Adipocyte (in vitro differentiated cells): ENCODE results near the gene YWHAB.
"Not testable (repeated sequence)": the region's sequence is repeated elsewhere in the genome, so short reads cannot be mapped to it uniquely, and the experiment has no call there.

Experiments
- DNase-seq: peaks from one replicate; pipeline ENCODE4 v3.0.0-alpha.2; 2015; ENCODE audit warnings: low read depth
- H3K27me3 ChIP-seq: replicated peaks from 2 replicates; pipeline ENCODE4 v1.7.0; 2013; ENCODE audit warnings: mild to moderate bottlenecking, low read length, moderate library complexity; ENCODE audit not compliant: control insufficient read depth, insufficient read depth
- H3K36me3 ChIP-seq: 2 replicates; pipeline ENCODE4 v1.7.0; 2013; ENCODE audit warnings: low read length, mild to moderate bottlenecking, moderate library complexity; ENCODE audit not compliant: control insufficient read depth, insufficient read depth, severe bottlenecking
- H3K4me1 ChIP-seq: 2 replicates; pipeline ENCODE4 v1.7.0; 2013; ENCODE audit warnings: mild to moderate bottlenecking, low read length, moderate library complexity; ENCODE audit not compliant: control insufficient read depth, insufficient read depth
- H3K4me3 ChIP-seq: 2 replicates; pipeline ENCODE4 v1.7.0; 2013; ENCODE audit warnings: mild to moderate bottlenecking, low read length, moderate library complexity
- H3K9ac ChIP-seq: 2 replicates; pipeline ENCODE4 v1.7.0; 2013; ENCODE audit warnings: mild to moderate bottlenecking, low read length, moderate library complexity
- H3K9me3 ChIP-seq: 2 replicates; pipeline ENCODE4 v1.7.0; 2013; ENCODE audit warnings: mild to moderate bottlenecking, low read length, moderate library complexity; ENCODE audit not compliant: control insufficient read depth

The YWHAB gene

GRCh38 chr20:44882360-44882759 lies 3.1 kb upstream of the YWHAB start:
- DNase-seq, H3K36me3 ChIP-seq: not testable (repeated sequence)

GRCh38 chr20:44883214-44883902 lies 2.1 kb upstream of the YWHAB start:
- Histone ChIP-seq H3K9me3 (no peaks in the 10 kb centered on the region), H3K27me3 (no peaks in the 10 kb centered on the region), H3K36me3 (no peaks in the 10 kb centered on the region), H3K4me3 (no peak overlapping the region), H3K9ac (no peak overlapping the region), H3K4me1 (peaks cover 35% of the 10 kb centered on the region)
- no peak for DNase-seq

More at GRCh38 chr20:44882360-44882759, 3.1 kb upstream of the YWHAB start:
- H3K9ac ChIP-seq, H3K9me3 ChIP-seq, H3K27me3 ChIP-seq, H3K4me3 ChIP-seq: not testable (repeated sequence)
- H3K4me1 ChIP-seq = peaks cover 25% of the 10 kb centered on the region

DNA sequence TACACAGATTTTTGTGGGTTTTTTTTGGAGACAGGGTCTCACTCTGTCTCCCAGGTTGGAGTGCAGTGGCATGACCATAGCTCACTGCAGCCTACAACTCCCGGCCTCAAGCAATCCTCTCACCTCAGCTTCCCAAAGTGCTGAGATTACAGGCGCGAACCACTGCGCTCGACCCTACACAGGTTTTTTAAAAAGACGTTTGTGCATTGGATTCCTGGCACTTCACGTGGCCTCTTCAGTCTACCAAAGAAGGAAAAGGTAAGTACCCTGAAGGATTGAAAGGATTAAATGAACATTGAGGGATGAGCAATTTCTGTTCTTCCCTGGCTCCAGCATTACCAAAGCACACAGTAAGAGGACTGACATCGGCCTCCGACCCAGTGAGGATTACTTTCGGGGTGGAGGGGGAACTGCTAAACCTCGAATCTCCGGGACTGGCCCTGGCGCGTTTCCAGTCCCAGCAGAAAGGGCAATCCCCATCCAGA lies 556 bp upstream of the YWHAB start:
- H3K9me3 ChIP-seq = no peaks in the 10 kb centered on the region
- peak overlapping the region; percentile 86 for H3K4me3 ChIP-seq
- H3K36me3 ChIP-seq = no peaks in the 10 kb centered on the region
- no peak for DNase-seq
- H3K9ac ChIP-seq = peak overlapping the region; percentile 78
- H3K27me3 ChIP-seq = no peaks in the 10 kb centered on the region
- H3K4me1 ChIP-seq = peaks cover 50% of the 10 kb centered on the region

DNA sequence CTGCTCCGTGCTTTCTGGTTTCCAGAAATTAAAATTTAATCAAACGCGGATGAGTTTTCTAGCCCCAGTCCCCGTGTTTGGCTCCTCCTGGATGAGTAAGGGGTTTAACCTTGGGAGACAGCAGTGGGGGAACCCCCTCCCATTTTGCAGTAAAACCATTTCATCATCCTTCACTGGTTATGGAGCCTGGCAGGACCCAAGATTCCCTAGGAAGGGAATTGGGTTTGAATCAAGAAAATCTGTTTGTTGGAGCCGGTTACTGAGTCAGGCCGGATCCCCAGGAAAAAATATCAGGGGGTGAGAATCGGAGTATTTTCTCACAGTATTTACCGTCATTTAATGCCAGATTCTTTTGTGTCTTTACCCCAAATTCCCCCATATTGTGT lies 754 bp downstream of the YWHAB start:
- Histone ChIP-seq H3K9ac (peak overlapping the region; percentile 99), H3K4me1 (peaks cover 58% of the 10 kb centered on the region), H3K36me3 (no peaks in the 10 kb centered on the region), H3K9me3 (no peaks in the 10 kb centered on the region), H3K27me3 (no peaks in the 10 kb centered on the region), H3K4me3 (peak overlapping the region; percentile 99)
- DNase-seq = peak; percentile 50

DNA sequence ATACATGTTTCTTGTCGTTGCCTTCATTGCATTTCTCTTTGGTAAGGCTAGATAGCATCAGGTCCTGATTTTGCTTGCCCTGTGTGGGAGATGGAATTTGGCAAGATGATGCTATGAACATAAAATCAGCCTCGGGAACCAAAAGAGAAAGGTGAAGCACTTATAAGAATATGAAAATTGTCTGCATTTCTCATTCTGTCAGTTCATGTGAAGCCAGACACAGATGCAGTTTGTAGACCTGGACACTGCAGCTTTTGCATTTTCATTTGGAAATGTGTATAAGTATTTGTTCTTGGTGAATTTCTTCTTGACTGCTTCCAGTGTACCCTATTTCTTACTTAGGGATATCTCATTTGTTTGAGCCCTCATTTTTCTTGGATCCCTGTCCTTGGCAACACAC lies 1.3 kb downstream of the YWHAB start:
- H3K36me3 ChIP-seq = no peaks in the 10 kb centered on the region
- no peaks in the 10 kb centered on the region for H3K9me3 ChIP-seq
- H3K27me3 ChIP-seq = no peaks in the 10 kb centered on the region
- peak overlapping the region; percentile 99 for H3K9ac ChIP-seq
- DNase-seq = peak; percentile 37
- peaks cover 64% of the 10 kb centered on the region for H3K4me1 ChIP-seq
- peak overlapping the region; percentile 99 for H3K4me3 ChIP-seq

GRCh38 chr20:44887466-44887865 lies 2.0 kb downstream of the YWHAB start:
- Histone ChIP-seq H3K36me3 (no peaks in the 10 kb centered on the region), H3K27me3 (no peaks in the 10 kb centered on the region), H3K4me3 (peak overlapping the region; percentile 99), H3K4me1 (peaks cover 68% of the 10 kb centered on the region), H3K9me3 (no peaks in the 10 kb centered on the region), H3K9ac (peak overlapping the region; percentile 99)
- no peak for DNase-seq

DNA sequence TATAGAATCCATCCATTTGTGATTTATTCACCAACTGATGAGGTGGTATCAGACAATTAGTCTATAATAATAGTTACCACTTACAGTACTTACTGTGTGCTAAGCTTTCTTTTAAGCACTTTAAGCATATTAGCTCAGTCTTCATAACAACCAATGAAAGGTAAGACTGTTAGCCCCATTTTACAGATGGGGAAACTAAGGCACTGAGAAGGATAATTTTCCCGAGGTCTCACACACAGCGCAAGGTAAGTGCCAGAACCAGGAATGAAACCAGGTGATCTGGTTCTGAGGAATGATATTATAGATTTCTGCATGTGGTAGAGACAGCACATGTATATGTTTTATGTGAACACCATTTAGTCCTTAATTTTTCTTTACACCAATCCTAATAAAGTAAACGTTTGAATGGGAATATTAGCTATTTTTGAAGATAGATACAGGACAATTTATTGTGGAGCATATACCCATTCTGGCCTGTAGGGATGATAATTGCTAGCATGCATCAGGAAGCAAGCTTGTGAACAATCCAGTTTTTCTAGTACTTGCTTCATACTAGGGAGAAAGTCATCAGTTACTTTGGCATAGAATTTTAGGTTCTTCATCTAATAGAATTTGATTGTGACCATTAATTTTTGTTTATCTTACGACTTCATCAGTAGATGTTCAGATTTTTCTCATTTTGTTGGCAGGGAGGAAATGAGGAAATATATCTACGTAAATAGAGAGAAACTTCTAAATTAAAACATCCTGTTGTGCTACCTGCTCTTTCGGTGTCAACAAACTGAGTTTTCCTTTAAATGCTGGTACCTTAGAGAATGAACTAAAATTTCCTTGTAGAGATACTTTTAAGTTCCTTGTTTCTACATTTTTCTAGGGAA lies 3.0 kb downstream of the YWHAB start:
- DNase-seq = peak; percentile 42

DNA sequence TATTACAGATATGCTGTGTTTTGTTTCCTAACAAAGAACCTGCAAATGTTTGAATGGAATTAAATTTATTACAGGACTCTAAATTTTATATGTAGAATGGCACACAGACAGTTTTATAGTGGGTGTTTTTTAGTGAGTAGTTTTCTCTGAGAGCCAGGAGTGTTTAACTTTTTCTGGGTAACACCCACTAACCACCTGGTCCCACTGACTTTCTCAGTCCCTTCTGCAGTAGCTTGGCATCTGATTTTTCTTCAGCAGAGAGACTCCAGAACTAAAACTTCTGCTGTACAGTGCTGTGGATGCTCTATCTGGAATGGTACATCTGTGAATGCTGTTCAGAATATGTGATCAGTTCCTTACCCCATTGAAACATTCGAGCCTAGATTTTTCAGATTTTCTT lies 6.3 kb downstream of the YWHAB start:
- no peak for DNase-seq
- Histone ChIP-seq H3K9ac (no peak overlapping the region), H3K4me3 (no peak overlapping the region), H3K36me3 (peaks cover 7% of the 10 kb centered on the region), H3K9me3 (no peaks in the 10 kb centered on the region), H3K4me1 (peaks cover 66% of the 10 kb centered on the region), H3K27me3 (no peaks in the 10 kb centered on the region)

More for the DNA sequence above, 3.0 kb downstream of the YWHAB start:
- Histone ChIP-seq H3K9me3 (no peaks in the 10 kb centered on the region), H3K27me3 (no peaks in the 10 kb centered on the region), H3K9ac (peak overlapping the region; percentile 99), H3K4me3 (peak overlapping the region; percentile 99), H3K4me1 (peaks cover 71% of the 10 kb centered on the region), H3K36me3 (no peaks in the 10 kb centered on the region)

DNA sequence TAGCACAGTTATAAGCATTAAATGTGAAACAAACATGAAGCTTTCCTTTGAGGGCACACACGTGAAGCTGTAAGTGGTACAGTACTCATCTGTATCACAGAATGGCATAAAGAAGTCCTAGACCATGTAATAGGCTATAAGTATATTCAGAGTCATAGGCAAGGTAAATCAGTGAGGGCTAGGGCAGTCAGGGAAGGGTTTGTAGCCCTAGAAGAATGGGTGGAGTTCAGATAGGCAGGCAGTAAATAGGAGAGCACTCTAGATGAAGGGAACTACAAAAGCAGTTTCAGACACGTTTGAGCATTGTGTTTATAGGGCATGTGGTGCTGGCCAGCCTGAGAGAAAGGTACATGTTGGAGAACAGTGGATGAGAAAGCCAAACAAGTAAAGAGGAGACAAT lies 9.5 kb downstream of the YWHAB start:
- H3K9me3 ChIP-seq = no peaks in the 10 kb centered on the region
- H3K27me3 ChIP-seq = no peaks in the 10 kb centered on the region
- H3K9ac ChIP-seq = no peak overlapping the region
- no peak for DNase-seq
- peaks cover 46% of the 10 kb centered on the region for H3K4me1 ChIP-seq
- peaks cover 7% of the 10 kb centered on the region for H3K36me3 ChIP-seq
- H3K4me3 ChIP-seq = no peak overlapping the region

DNA sequence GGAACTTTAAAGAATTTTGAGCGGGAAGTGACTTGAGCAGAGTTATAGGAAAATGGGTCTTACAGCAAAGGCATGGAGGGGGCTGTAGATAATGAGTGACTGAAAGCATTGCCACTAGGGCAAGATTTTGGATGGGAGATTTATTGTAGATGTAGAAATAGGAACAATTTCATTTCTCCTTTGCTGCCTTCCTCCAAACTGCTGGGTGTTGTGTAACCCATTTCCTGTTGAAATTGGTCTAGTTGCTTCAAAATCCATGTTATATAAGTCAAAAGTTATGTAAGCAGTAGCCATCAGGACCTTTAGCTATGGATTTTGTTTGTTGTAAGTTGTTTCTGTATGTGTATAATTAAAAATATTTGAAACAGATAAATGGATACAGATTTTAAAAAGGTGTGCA lies 11.1 kb downstream of the YWHAB start:
- Histone ChIP-seq H3K9ac (no peak overlapping the region), H3K27me3 (no peaks in the 10 kb centered on the region), H3K4me1 (peaks cover 35% of the 10 kb centered on the region), H3K9me3 (no peaks in the 10 kb centered on the region), H3K4me3 (peak overlapping the region; percentile 20), H3K36me3 (peaks cover 17% of the 10 kb centered on the region)
- peak; percentile 61 for DNase-seq

DNA sequence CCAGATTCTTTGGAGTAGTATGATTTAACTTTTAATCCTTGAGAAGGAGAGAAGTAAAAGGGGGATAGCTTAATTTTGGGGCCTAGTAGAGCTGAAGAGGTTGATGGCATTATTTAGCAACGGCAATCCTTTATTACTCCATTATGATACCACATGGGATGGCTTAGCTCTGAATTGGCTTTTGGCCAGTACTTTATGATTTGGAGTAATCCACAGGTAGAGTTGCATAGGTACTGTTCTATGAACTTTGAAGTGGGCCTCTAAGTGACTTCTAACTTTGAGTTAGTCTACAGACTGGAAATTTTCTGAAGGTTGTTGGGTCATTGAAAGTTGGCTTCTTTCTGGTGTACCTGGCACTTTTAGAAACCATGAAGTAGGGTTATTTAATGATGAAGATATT lies 11.6 kb downstream of the YWHAB start:
- Histone ChIP-seq H3K9ac (no peak overlapping the region), H3K27me3 (no peaks in the 10 kb centered on the region), H3K9me3 (no peaks in the 10 kb centered on the region), H3K4me3 (peak overlapping the region; percentile 7), H3K4me1 (peaks cover 34% of the 10 kb centered on the region), H3K36me3 (peaks cover 23% of the 10 kb centered on the region)
- no peak for DNase-seq
